Activated CD8-positive, alpha-beta T cell treated with anti-CD3 and anti-CD28 coated beads, Interleukin-2, amount 10 ng/mL, durations not matched to agents 7 days and 5 days (primary cell): ENCODE measurements around the gene OSBPL7. TPM values are rescaled to one million over a fixed set of nuclear protein-coding genes. Genes with fewer than 3 reads are reported as not detected.

ENCODE experiments used
- ATAC-seq: fragments of 150-1000 bp; cut with Tn5 transposase; one replicate; pipeline ENCODE4 v1.10.0; 2021; ENCODE audit warnings: moderate library complexity
- CTCF ChIA-PET: fragments of 350-600 bp; sonication (Branson Sonifier 250); formaldehyde crosslinking; loops from one replicate; lab custom pipeline; 2021; ENCODE audit warnings: antibody characterized with exemption; lab: Charles Lee
- POLR2A ChIA-PET: fragments of 350-600 bp; sonication (Branson Sonifier 250); formaldehyde crosslinking; loops from one replicate; lab custom pipeline; 2021; ENCODE audit warnings: antibody characterized with exemption; lab: Charles Lee
- DNase-seq: peaks from one replicate; pipeline ENCODE4 v3.0.0-alpha.2; 2020
- H3K27ac Mint-ChIP-seq: one replicate; pipeline ENCODE4 v1.8.0; 2021; ENCODE audit warnings: mild to moderate bottlenecking, mixed read lengths
- H3K27me3 Mint-ChIP-seq: one replicate; pipeline ENCODE4 v1.8.0; 2021; ENCODE audit warnings: low read depth, mixed read lengths
- H3K36me3 Mint-ChIP-seq: one replicate; pipeline ENCODE4 v1.8.0; 2021; ENCODE audit warnings: low read depth, mixed read lengths
- H3K4me1 Mint-ChIP-seq: one replicate; pipeline ENCODE4 v1.8.0; 2021; ENCODE audit warnings: low read depth, mixed read lengths
- H3K4me3 Mint-ChIP-seq: one replicate; pipeline ENCODE4 v1.8.0; 2021; ENCODE audit warnings: mild to moderate bottlenecking, mixed read lengths
- H3K9me3 Mint-ChIP-seq: one replicate; pipeline ENCODE4 v1.8.0; 2022; ENCODE audit warnings: mixed read lengths; ENCODE audit not compliant: insufficient read depth
- total RNA-seq, 2 experiments: library from RNA; stranded (reverse); gene quantifications; one replicate each; pipeline ENCODE4 v1.2.3, GENCODE V29; 2021

OSBPL7 gene
- total RNA-seq, 2 experiments from 2014 or later: 33.0 to 33.6 TPM

GRCh38 chr17:47840001-47840741 lies 18.6 kb upstream of the OSBPL7 start:
- DNase-seq (no peak), ATAC-seq (no peak)
- ChIA-PET CTCF (interaction anchor here (0.7 to 18.7 kb wide), 20 partner anchors 9 to 212 kb away, joined by 3 to 538 read pairs (median 7); partner anchors contain the start of genes CDK5RAP3, LRRC46, MRPL10 and OSBPL7), POLR2A (interaction anchor here (1.0 to 3.2 kb wide), 5 partner anchors 9 to 130 kb away, joined by 3 to 19 read pairs (median 8); partner anchors contain the start of genes LRRC46, MRPL10, PNPO and SP2)
- Mint-ChIP-seq H3K27ac (peak overlapping the region; percentile 95), H3K27me3 (peaks cover 9% of the 10 kb centered on the region), H3K36me3 (no peaks in the 10 kb centered on the region), H3K4me1 (peaks cover 36% of the 10 kb centered on the region), H3K4me3 (peak overlapping the region; percentile 99), H3K9me3 (no peaks in the 10 kb centered on the region)

DNA sequence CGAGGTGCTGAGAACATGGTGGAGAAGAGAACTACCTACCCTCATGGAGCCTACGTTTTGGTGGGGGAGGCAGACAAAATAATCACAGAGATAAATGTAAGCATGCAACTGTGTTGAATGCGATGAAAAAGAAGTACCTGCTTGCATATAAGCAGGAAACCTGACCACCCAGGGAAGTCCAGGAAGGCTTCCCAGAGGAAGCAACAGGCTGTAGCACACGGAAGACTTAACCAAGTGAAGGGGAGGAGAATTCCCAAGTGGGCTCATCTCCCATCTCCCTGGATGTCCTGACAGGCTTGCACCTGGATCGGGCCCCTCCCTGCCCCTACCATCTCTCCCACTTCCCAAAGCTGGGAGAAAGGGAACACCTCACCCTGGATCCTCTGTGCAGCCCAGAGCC lies 17.5 kb upstream of the OSBPL7 start:
- H3K27me3 Mint-ChIP-seq: peaks cover under 1% of the 10 kb centered on the region
- ATAC-seq (no peak), DNase-seq (no peak)
- H3K4me1 Mint-ChIP-seq: peaks cover 44% of the 10 kb centered on the region
- H3K4me3 Mint-ChIP-seq: no peak overlapping the region
- no peak overlapping the region for H3K27ac Mint-ChIP-seq
- CTCF ChIA-PET: interaction anchor here (1.2 to 18.7 kb wide), 2 partner anchors 48 to 131 kb away, joined by 7 to 538 read pairs; partner anchors contain the start of genes CDK5RAP3 and SP2
- POLR2A ChIA-PET: interaction anchor here (1.3 to 3.2 kb wide), 3 partner anchors 8 to 131 kb away, joined by 3 to 19 read pairs (median 18); partner anchors contain the start of genes LRRC46, MRPL10 and SP2
- no peaks in the 10 kb centered on the region for H3K9me3 Mint-ChIP-seq
- no peaks in the 10 kb centered on the region for H3K36me3 Mint-ChIP-seq

DNA sequence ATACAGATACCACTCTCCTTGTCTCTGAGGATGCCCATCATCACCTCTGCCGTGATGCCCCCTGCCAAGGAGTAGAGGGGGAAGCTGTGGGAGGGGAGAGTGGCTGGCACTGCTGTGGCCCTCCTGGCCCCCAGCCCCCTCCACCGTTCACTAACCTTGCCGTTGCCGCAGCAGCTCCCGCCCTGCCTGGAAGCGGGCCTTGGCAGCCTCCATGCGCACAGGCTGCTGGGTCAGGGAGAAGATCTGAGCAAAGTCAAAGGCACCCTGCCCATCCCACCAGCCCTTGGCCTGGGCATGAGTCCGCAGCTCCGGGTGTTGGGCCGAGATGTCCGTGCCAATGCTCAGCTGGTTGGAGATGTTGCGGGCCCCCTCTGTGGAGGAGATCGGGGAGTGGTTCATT lies 17.0 kb upstream of the OSBPL7 start:
- H3K36me3 Mint-ChIP-seq: no peaks in the 10 kb centered on the region
- ChIA-PET CTCF (interaction anchor here (18.7 kb wide), 1 partner anchor 48 kb away, joined by 538 read pairs; the partner anchor contains the start of gene SP2), POLR2A (interaction anchor here (3.2 kb wide), 1 partner anchor 57 kb away, joined by 18 read pairs; the partner anchor contains the start of gene SP2)
- DNase-seq (no peak), ATAC-seq (no peak)
- H3K9me3 Mint-ChIP-seq: no peaks in the 10 kb centered on the region
- H3K4me3 Mint-ChIP-seq: no peak overlapping the region
- H3K27ac Mint-ChIP-seq: no peak overlapping the region
- H3K4me1 Mint-ChIP-seq: peaks cover 44% of the 10 kb centered on the region
- H3K27me3 Mint-ChIP-seq: no peaks in the 10 kb centered on the region

DNA sequence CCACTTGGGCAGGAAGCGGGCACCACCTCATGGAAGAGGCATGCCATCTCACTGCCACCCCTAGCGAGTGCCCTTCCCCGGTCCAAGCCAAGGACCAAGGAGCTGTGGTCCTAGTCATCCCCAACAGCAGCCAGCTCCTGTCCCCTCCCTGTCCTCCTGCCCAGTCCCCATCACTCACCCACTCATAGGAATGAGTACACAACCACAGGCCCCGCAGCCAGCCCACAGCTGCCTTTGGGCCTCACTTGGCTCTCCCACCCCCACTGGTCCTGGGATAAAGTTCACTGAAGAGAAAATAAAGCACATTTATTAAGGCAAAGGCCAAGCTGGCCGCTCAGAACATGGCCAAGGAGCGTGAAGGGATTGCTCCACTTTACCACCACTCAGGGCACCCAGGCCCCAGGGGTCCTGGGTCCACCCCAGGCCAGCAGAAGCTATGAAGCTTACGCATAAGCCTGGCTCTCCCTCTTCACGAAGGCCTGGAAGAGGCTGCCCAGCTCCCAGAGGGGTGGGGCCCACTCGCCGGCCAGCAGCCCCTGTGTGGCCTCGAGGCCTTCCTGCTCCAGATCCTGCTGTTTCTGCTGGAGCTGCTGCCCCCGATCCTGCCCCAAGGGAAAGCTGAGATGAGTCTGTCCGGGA lies 15.9 kb upstream of the OSBPL7 start:
- ATAC-seq: no peak
- no peak for DNase-seq
- Mint-ChIP-seq H3K9me3 (no peaks in the 10 kb centered on the region), H3K27ac (no peak overlapping the region), H3K4me1 (peaks cover 39% of the 10 kb centered on the region), H3K36me3 (no peaks in the 10 kb centered on the region), H3K27me3 (no peaks in the 10 kb centered on the region), H3K4me3 (no peak overlapping the region)
- ChIA-PET CTCF (interaction anchor here (1.2 to 3.9 kb wide), 2 partner anchors 49 to 52 kb away, joined by 6 to 27 read pairs; no protein-coding TSS in a partner anchor), POLR2A (interaction anchor here (3.7 kb wide), 1 partner anchor 58 kb away, joined by 17 read pairs; the partner anchor contains the start of gene SP2)

DNA sequence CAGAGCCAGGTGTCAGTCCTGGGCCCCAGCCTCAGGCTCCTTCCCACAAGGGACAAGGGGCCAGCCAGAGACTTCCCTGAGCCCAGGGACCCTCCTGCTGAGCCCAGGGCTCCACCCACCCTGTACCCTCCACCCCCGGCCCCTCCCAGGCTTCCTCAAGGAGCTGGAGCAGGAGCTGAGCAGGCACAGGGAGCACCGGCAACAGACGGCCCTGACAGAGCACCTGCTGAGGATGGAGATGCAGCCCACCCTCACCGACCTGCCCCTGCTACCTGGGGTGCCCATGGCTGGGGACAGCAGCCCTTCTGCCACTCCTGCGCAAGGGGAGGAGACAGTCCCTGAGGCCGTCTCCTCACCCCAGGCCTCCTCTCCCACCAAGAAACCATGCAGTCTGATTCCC lies 15.0 kb upstream of the OSBPL7 start:
- Mint-ChIP-seq H3K4me3 (no peak overlapping the region), H3K4me1 (peaks cover 35% of the 10 kb centered on the region), H3K27me3 (no peaks in the 10 kb centered on the region), H3K36me3 (no peaks in the 10 kb centered on the region), H3K27ac (no peak overlapping the region), H3K9me3 (no peaks in the 10 kb centered on the region)
- POLR2A ChIA-PET: interaction anchor here (3.7 kb wide), 1 partner anchor 59 kb away, joined by 17 read pairs; the partner anchor contains the start of gene SP2
- DNase-seq: no peak
- CTCF ChIA-PET: interaction anchor here (1.2 to 3.9 kb wide), 2 partner anchors 50 to 53 kb away, joined by 6 to 27 read pairs; no protein-coding TSS in a partner anchor
- no peak for ATAC-seq

GRCh38 chr17:47834756-47835155 lies 13.2 kb upstream of the OSBPL7 start:
- peaks cover 36% of the 10 kb centered on the region for H3K4me1 Mint-ChIP-seq

GRCh38 chr17:47831934-47832327 lies 10.3 kb upstream of the OSBPL7 start:
- peaks cover 50% of the 10 kb centered on the region for H3K4me1 Mint-ChIP-seq
- peak overlapping the region; percentile 92 for H3K27ac Mint-ChIP-seq
- no peak for DNase-seq
- H3K9me3 Mint-ChIP-seq: no peaks in the 10 kb centered on the region
- peaks cover 15% of the 10 kb centered on the region for H3K36me3 Mint-ChIP-seq
- H3K27me3 Mint-ChIP-seq: no peaks in the 10 kb centered on the region
- no peak for ATAC-seq
- H3K4me3 Mint-ChIP-seq: peak overlapping the region; percentile 84
- ChIA-PET POLR2A (interaction anchor here (0.6 to 2.5 kb wide), 14 partner anchors 8 to 132 kb away, joined by 3 to 25 read pairs (median 6); partner anchors contain the start of genes OSBPL7, PNPO, SCRN2 and SP2), CTCF (interaction anchor here (1.0 to 2.4 kb wide), 10 partner anchors 9 to 139 kb away, joined by 3 to 15 read pairs (median 6); partner anchors contain the start of genes CDK5RAP3, OSBPL7, PNPO and SCRN2)

More at GRCh38 chr17:47834756-47835155, 13.2 kb upstream of the OSBPL7 start:
- no peak for ATAC-seq
- no peak overlapping the region for H3K4me3 Mint-ChIP-seq
- H3K27me3 Mint-ChIP-seq: no peaks in the 10 kb centered on the region
- H3K27ac Mint-ChIP-seq: peak overlapping the region; percentile 9
- no peak for DNase-seq
- H3K9me3 Mint-ChIP-seq: no peaks in the 10 kb centered on the region
- ChIA-PET POLR2A (interaction anchor here (3.7 kb wide), 1 partner anchor 61 kb away, joined by 17 read pairs; the partner anchor contains the start of gene SP2), CTCF (interaction anchor here (1.0 to 3.9 kb wide), 2 partner anchors 8 to 55 kb away, joined by 4 to 27 read pairs; no protein-coding TSS in a partner anchor)
- H3K36me3 Mint-ChIP-seq: no peaks in the 10 kb centered on the region

GRCh38 chr17:47831003-47831933 lies 9.7 kb upstream of the OSBPL7 start, which contains the start of the genes LRRC46 and MRPL10:
Gene LRRC46 (plus strand): TSS chr17:47831670. CDS start chr17:47831990, 320 bp downstream.
Gene MRPL10 (minus strand): TSS chr17:47831541. CDS start chr17:47831511, 30 bp downstream.
- POLR2A ChIA-PET: interaction anchor here (0.6 to 2.5 kb wide), 15 partner anchors 8 to 175 kb away, joined by 3 to 25 read pairs (median 5); partner anchors contain the start of genes OSBPL7, PNPO, SCRN2 and SP2
- ATAC-seq (peak; percentile 90), DNase-seq (peak; percentile 95)
- no peaks in the 10 kb centered on the region for H3K9me3 Mint-ChIP-seq
- CTCF ChIA-PET: interaction anchor here (0.8 to 2.4 kb wide), 13 partner anchors 10 to 140 kb away, joined by 3 to 15 read pairs (median 5); partner anchors contain the start of genes CDK5RAP3, OSBPL7, PNPO and SCRN2
- H3K27ac Mint-ChIP-seq: peak within 1 kb of the TSS; percentile 92
- peak within 1 kb of the TSS; percentile 84 for H3K4me3 Mint-ChIP-seq
- H3K27me3 Mint-ChIP-seq: no peaks in the 10 kb centered on the region
- H3K36me3 Mint-ChIP-seq: peaks cover 22% of the 10 kb centered on the region
- H3K4me1 Mint-ChIP-seq: peaks cover 50% of the 10 kb centered on the region

DNA sequence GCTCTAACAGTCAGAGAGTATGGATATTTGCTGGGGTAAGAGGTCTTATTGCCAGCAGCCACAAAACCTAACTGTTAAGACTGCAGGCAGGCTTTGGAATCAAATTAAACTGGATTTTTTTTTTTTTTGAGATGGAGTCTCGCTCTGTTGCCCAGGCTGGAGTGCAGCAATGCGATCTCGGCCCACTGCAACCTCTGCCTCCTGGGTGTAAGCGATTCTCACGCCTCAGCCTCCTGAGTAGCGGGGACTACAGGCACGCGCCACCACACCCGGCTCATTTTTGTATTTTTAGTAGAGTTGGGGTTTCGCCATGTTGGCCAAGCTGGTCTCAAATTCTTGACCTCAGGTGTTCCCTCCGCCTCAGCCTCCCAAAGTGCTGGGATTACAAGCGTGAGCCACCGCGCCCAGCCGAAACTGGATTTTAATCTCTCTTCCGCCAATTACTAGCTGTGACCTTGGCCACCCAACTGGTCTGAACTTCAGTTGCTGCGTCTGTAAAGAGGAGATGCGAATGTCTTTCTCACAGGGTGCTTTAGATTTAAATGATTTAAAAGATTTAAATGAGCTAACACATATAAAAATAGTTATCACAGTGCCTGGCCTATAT lies 8.9 kb upstream of the OSBPL7 start:
- Mint-ChIP-seq H3K27me3 (no peaks in the 10 kb centered on the region), H3K9me3 (no peaks in the 10 kb centered on the region), H3K4me3 (peak overlapping the region; percentile 84), H3K27ac (peak overlapping the region; percentile 92), H3K36me3 (peaks cover 26% of the 10 kb centered on the region), H3K4me1 (peaks cover 47% of the 10 kb centered on the region)
- ATAC-seq (no peak), DNase-seq (no peak)
- CTCF ChIA-PET: interaction anchor here (1.0 to 2.4 kb wide), 10 partner anchors 9 to 120 kb away, joined by 3 to 15 read pairs (median 6); partner anchors contain the start of genes OSBPL7, PNPO and SCRN2
- POLR2A ChIA-PET: interaction anchor here (0.6 to 2.5 kb wide), 8 partner anchors 7 to 176 kb away, joined by 3 to 25 read pairs (median 8); partner anchors contain the start of genes OSBPL7, PNPO, SCRN2 and SP2
